ENCODE results near the gene PPP6R2. TPM values are rescaled to one million over a fixed set of nuclear protein-coding genes. Genes with fewer than 3 reads are reported as not detected.

The PPP6R2 gene
- total and polyA plus RNA-seq, 9 of the 15 experiments (the other 6 are each of a cell fraction or from before 2014, with no cell fraction given): 0.32 to 39.8 (median 21.4) TPM

GRCh38 chr22:50305923-50306566 lies 37.1 kb upstream of the PPP6R2 start:
- Histone ChIP-seq H3K4me3 (peak overlapping the region; percentile 59), H3K27me3 (ENCODE audit: control insufficient read depth in 2 of 2, insufficient read depth in 2 of 2, low read length in 2 of 2) (no peaks in the 10 kb centered on the region), H3K4me2 (ENCODE audit: insufficient read depth, low read length) (peak overlapping the region; percentile 61), H2AFZ (ENCODE audit: low read depth, low read length) (no peak overlapping the region), H3K36me3 (ENCODE audit: control insufficient read depth, insufficient read depth, low read length) (no peaks in the 10 kb centered on the region), H4K20me1 (replicated peaks; ENCODE audit: control insufficient read depth, insufficient read depth, low read length) (no peaks in the 10 kb centered on the region), H3K9me3 (replicated peaks; ENCODE audit: control insufficient read depth, insufficient read depth, low read depth, low read length) (no peaks in the 10 kb centered on the region), H3K27ac (ENCODE audit: extremely low read depth, low read depth, low read length) (peak overlapping the region; percentile 62; the same call in 2 of the 3 replicates), H3K4me1 (replicated peaks in 1 of 2; ENCODE audit: control insufficient read depth in 2 of 2, insufficient read depth in 2 of 2, low read length in 2 of 2) (peaks cover 34 to 91% of the 10 kb centered on the region in 2 experiments), H3K79me2 (ENCODE audit: control insufficient read depth, insufficient read depth, low read length) (peaks cover 52% of the 10 kb centered on the region), H3K9me1 (ENCODE audit: control insufficient read depth, insufficient read depth, low read length) (no peaks in the 10 kb centered on the region), H3K9ac (ENCODE audit: insufficient read depth in 1 of 2, low read depth in 2 of 2, low read length in 2 of 2) (peak overlapping the region; percentile 75 to 91; a peak in 3 of 4 replicates)
- DNase-seq (ENCODE audit: extremely low read depth in 1 of 4, low spot score in 3 of 4) (peak; percentile 23 to 48 (median 38)), ATAC-seq (no peak), FAIRE-seq (no peak)
- 26% methylated on average over 7 of the region's 21 CpGs for WGBS (ENCODE audit: insufficient coverage, low coverage, missing lambda C conversion rate)
- in situ Hi-C loops (cut with MboI): no loop called here
- TF ChIP-seq SIN3B (IDR thresholded peaks at IDR 0.05; ENCODE audit: low read depth): no peak
- TF ChIP-seq TFAP4 (CRISPR knock-in tag; IDR thresholded peaks at IDR 0.05; ENCODE audit: borderline replicate concordance): peak; percentile 43; the same call in 1 of the 2 replicates
- TF ChIP-seq GABPA (tag; conservative IDR thresholded peaks at IDR 0.05; ENCODE audit: low read depth): peak; percentile 33; the same call in 1 of the 2 replicates
- TF ChIP-seq NRF1 (conservative IDR thresholded peaks at IDR 0.05 in 1 of 2, IDR thresholded peaks at IDR 0.05 in 1 of 2): no peak
- no peak for TF ChIP-seq NFRKB (IDR thresholded peaks at IDR 0.05; ENCODE audit: low read depth)
- peak; percentile 39 for TF ChIP-seq VEZF1 (CRISPR knock-in tag; IDR thresholded peaks at IDR 0.05)
- peak; percentile 79 for TF ChIP-seq ZNF316 (IDR thresholded peaks at IDR 0.05)
- TF ChIP-seq PPARD (CRISPR knock-in tag; IDR thresholded peaks at IDR 0.05): no peak
- TF ChIP-seq POLR2A (conservative IDR thresholded peaks at IDR 0.05): no peak
- peak; percentile 48 for TF ChIP-seq MAFG (tag; conservative IDR thresholded peaks at IDR 0.05)
- peak; percentile 63 for TF ChIP-seq NFIC (IDR thresholded peaks at IDR 0.05)
- TF ChIP-seq FOSL1 (tag; conservative IDR thresholded peaks at IDR 0.05): no peak
- TF ChIP-seq ATF7 (IDR thresholded peaks at IDR 0.05): no peak
- TF ChIP-seq DLX4 (CRISPR knock-in tag; IDR thresholded peaks at IDR 0.05): no peak
- peak; percentile 78 for TF ChIP-seq C11orf30 (IDR thresholded peaks at IDR 0.05; ENCODE audit: low read depth)
- peak; percentile 10 for TF ChIP-seq MEIS2 (IDR thresholded peaks at IDR 0.05; ENCODE audit: partially characterized antibody)
- TF ChIP-seq CHCHD3 (CRISPR knock-in tag; IDR thresholded peaks at IDR 0.05): no peak
- no peak for TF ChIP-seq ZNF507 (tag; conservative IDR thresholded peaks at IDR 0.05)
- TF ChIP-seq EGR1 (conservative IDR thresholded peaks at IDR 0.05): peak; percentile 46; the same call in 1 of the 2 replicates
- TF ChIP-seq NR2C2 (CRISPR knock-in tag; IDR thresholded peaks at IDR 0.05): no peak
- peak; percentile 44; the same call in 1 of the 2 replicates for TF ChIP-seq NR2C2 (tag; IDR thresholded peaks at IDR 0.05)
- intact Hi-C loops (cut with micrococcal nuclease): no loop called here
- TSS peak; percentile 31 for BruUV-seq (replicated peaks)
- ChIA-PET CTCF (ENCODE audit: low intra/inter-chr PET ratio) (no interaction called here), POLR2A (interaction anchor here (0.6 to 2.5 kb wide), 3 partner anchors 12 to 34 kb away, joined by 3 to 11 read pairs (median 3); no protein-coding TSS in a partner anchor)
